Measurements from ENCODE around the gene PCAT6.

The PCAT6 gene

GRCh38 chr1:202835548-202836072 is 24.9 kb downstream of the PCAT6 start:
- Histone ChIP-seq H3K27me3 (ENCODE audit: insufficient read depth, low read depth, severe bottlenecking) (no peaks in the 10 kb centered on the region), H3K27ac (peak overlapping the region; percentile 31), H3K36me3 (no peaks in the 10 kb centered on the region), H3K4me3 (ENCODE audit: low read depth, low read length) (no peak overlapping the region), H3K9me3 (ENCODE audit: severe bottlenecking) (no peaks in the 10 kb centered on the region)
- TF ChIP-seq CTCF (IDR thresholded peaks at IDR 0.05; ENCODE audit: low read depth, low read length), result no peak
- no peak for DNase-seq

GRCh38 chr1:202836623-202837403 is 26.1 kb downstream of the PCAT6 start:
- Histone ChIP-seq H3K9me3 (ENCODE audit: severe bottlenecking) (no peaks in the 10 kb centered on the region), H3K27me3 (ENCODE audit: insufficient read depth, low read depth, severe bottlenecking) (no peaks in the 10 kb centered on the region), H3K36me3 (no peaks in the 10 kb centered on the region), H3K27ac (no peak overlapping the region), H3K4me3 (ENCODE audit: low read depth, low read length) (no peak overlapping the region)
- no peak for TF ChIP-seq CTCF (IDR thresholded peaks at IDR 0.05; ENCODE audit: low read depth, low read length)
- no peak for DNase-seq

GRCh38 chr1:202837746-202838262 is 27.1 kb downstream of the PCAT6 start:
- DNase-seq, result no peak
- no peaks in the 10 kb centered on the region for H3K27me3 ChIP-seq (ENCODE audit: insufficient read depth, low read depth, severe bottlenecking)
- no peaks in the 10 kb centered on the region for H3K36me3 ChIP-seq
- no peak overlapping the region for H3K27ac ChIP-seq
- TF ChIP-seq CTCF (IDR thresholded peaks at IDR 0.05; ENCODE audit: low read depth, low read length), result no peak
- H3K4me3 ChIP-seq (ENCODE audit: low read depth, low read length), result no peak overlapping the region
- no peaks in the 10 kb centered on the region for H3K9me3 ChIP-seq (ENCODE audit: severe bottlenecking)

- TF ChIP-seq CTCF (IDR thresholded peaks at IDR 0.05; ENCODE audit: low read depth, low read length), result no peak
- H3K27me3 ChIP-seq (ENCODE audit: insufficient read depth, low read depth, severe bottlenecking), result no peaks in the 10 kb centered on the region
Observed at GRCh38 chr1:202843081-202843480, 32.3 kb downstream of the PCAT6 start.

GRCh38 chr1:202844259-202844658 is 33.5 kb downstream of the PCAT6 start:
- Histone ChIP-seq H3K27me3 (ENCODE audit: insufficient read depth, low read depth, severe bottlenecking) (no peaks in the 10 kb centered on the region), H3K9me3 (ENCODE audit: severe bottlenecking) (peaks cover 2% of the 10 kb centered on the region), H3K4me3 (ENCODE audit: low read depth, low read length) (no peak overlapping the region), H3K27ac (no peak overlapping the region), H3K36me3 (peaks cover 3% of the 10 kb centered on the region; the same call in 1 of the 2 replicates)
- no peak for TF ChIP-seq CTCF (IDR thresholded peaks at IDR 0.05; ENCODE audit: low read depth, low read length)
- no peak for DNase-seq

More at GRCh38 chr1:202843081-202843480, 32.3 kb downstream of the PCAT6 start:
- Histone ChIP-seq H3K36me3 (no peaks in the 10 kb centered on the region), H3K27ac (no peak overlapping the region), H3K9me3 (ENCODE audit: severe bottlenecking) (peaks cover 2% of the 10 kb centered on the region), H3K4me3 (ENCODE audit: low read depth, low read length) (no peak overlapping the region)
- no peak for DNase-seq
